Activated CD4-positive, alpha-beta T cell treated with anti-CD3 and anti-CD28 coated beads for 36 hours (primary cell): Measurements from ENCODE around the gene GABPB1. TPM values are rescaled to one million over a fixed set of nuclear protein-coding genes. Genes with fewer than 3 reads are reported as not detected.
"Not testable (repeated sequence)": the region's sequence is repeated elsewhere in the genome, so short reads cannot be mapped to it uniquely, and the experiment has no call there.

ENCODE experiments used
- ATAC-seq: fragments of 200-7000 bp; cut with Tn5 transposase; one replicate; pipeline ENCODE4 v1.10.0; 2021; ENCODE audit warnings: mild to moderate bottlenecking, moderate library complexity
- CTCF ChIA-PET: fragments of 350-600 bp; sonication (Branson Sonifier 250); formaldehyde crosslinking; loops from one replicate; lab custom pipeline; 2021; ENCODE audit warnings: antibody characterized with exemption; lab: Charles Lee
- POLR2A ChIA-PET: fragments of 350-600 bp; sonication (Branson Sonifier 250); formaldehyde crosslinking; loops from one replicate; lab custom pipeline; 2021; ENCODE audit warnings: antibody characterized with exemption, inconsistent platforms; lab: Charles Lee
- DNase-seq: peaks from one replicate; pipeline ENCODE4 v3.0.0-alpha.2; 2020
- H3K27ac Mint-ChIP-seq: one replicate; pipeline ENCODE4 v1.8.0; 2021; ENCODE audit warnings: mixed read lengths
- H3K27me3 Mint-ChIP-seq: one replicate; pipeline ENCODE4 v1.8.0; 2021; ENCODE audit warnings: mixed read lengths
- H3K36me3 Mint-ChIP-seq: one replicate; pipeline ENCODE4 v1.8.0; 2021; ENCODE audit warnings: low read depth, mixed read lengths
- H3K4me1 Mint-ChIP-seq: one replicate; pipeline ENCODE4 v1.8.0; 2021; ENCODE audit warnings: mixed read lengths
- H3K4me3 Mint-ChIP-seq: one replicate; pipeline ENCODE4 v1.8.0; 2021; ENCODE audit warnings: mild to moderate bottlenecking, moderate library complexity, mixed read lengths
- H3K9me3 Mint-ChIP-seq: one replicate; pipeline ENCODE4 v1.8.0; 2021; ENCODE audit warnings: low read depth, mixed read lengths
- intact Hi-C, 2 experiments: fragments of 100-400 bp; cut with DNase I in 1 of 2; cut with micrococcal nuclease in 1 of 2; formaldehyde crosslinking; loops; one replicate each; pipeline versions ENCODE4 v1.14.2 to v1.15.1; 2022 to 2024; cut with DNase I, micrococcal nuclease
- total RNA-seq, 2 experiments: library from RNA; stranded (reverse); gene quantifications; one replicate each; pipeline ENCODE4 v1.2.3, GENCODE V29; 2021

The GABPB1 gene
- total RNA-seq: 10 to 100 TPM; 46.3 to 53.4 TPM

DNA sequence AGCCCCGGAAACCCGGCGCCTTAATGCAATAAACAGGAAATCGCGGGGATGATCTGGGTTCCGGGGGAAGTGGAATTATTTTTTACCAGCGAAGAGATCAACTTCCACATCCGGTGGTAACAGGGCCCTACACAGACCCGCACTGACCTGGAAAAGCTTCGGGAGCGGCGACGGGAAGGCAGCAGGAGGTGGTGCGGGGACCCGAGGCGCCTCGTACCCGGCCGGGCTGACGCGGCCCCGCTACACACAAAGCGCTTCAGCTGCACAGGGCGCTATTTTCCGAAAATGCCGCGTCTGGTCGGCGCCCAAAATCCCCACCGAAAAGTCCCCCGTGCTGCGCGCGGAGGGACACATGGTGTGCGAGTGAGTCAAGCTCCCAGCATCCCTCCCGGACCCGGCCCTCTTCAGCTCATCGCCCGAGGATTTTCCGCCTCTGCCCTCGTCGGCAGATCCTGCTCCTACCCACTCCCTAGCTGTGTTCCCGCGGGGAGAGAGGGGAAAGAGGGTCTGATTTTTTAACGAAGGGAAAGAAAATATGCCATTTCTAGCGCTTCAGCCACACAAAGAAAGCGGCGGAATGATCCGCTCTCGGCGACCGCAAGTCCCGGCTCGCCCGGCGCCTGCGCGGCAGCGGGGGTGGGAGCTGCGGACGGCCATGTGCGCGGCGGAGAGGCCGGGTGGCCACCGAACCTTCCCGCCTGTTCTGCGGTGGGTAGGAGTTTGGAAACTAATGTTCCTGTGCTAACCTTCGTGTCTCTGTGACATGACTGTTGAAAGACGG, at the start of gene GABPB1:
TSS of gene GABPB1 (minus strand) at position 361 of the 781 bp plus-strand sequence. CDS start 45,400 bp downstream, outside the sequence.
- POLR2A ChIA-PET: interaction anchor here (0.5 to 1.5 kb wide), 11 partner anchors 8 to 1199 kb away, joined by 3 to 11 read pairs (median 4); partner anchors contain the start of genes COPS2, SLC27A2 and USP8

DNA sequence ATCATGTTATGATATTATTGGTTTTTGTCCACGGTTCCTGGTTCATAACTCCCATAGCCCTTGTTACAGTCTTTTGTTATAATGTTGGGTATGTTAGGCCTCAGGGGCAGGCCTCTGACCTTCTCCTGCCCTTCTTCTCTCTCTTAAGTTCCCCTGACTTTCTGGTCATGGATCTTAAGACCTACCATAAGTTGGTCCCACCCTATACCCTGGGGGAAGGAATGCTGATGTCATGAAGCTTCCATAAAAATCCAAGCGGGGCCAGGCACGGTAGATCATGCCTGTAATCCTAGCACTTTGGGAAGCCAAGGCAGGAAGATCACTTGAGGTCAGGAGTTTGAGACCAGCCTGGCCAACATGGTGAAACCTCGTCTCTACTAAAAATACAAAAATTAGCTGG, 36.6 kb upstream of the GABPB1 start:
- POLR2A ChIA-PET, H3K27ac Mint-ChIP-seq, CTCF ChIA-PET, H3K9me3 Mint-ChIP-seq, ATAC-seq, H3K4me3 Mint-ChIP-seq, H3K36me3 Mint-ChIP-seq, H3K27me3 Mint-ChIP-seq, DNase-seq, H3K4me1 Mint-ChIP-seq, intact Hi-C loops: not testable (repeated sequence)

More for the DNA sequence above, at the start of gene GABPB1:
- DNase-seq: peak; percentile 94
- H3K4me3 Mint-ChIP-seq: peak within 1 kb of the TSS; percentile 99
- intact Hi-C loops: loop anchor here (1.0 to 10.0 kb wide), 16 partner anchors 23 to 1662 kb away; partner anchors contain the start of genes TRPM7 (in 2 of the 2), USP8 (in 2 of the 2), AP4E1 (in 1 of the 2) and EID1 (in 1 of the 2)
- CTCF ChIA-PET: interaction anchor here (0.7 kb wide), 2 partner anchors 210 to 1393 kb away, joined by 3 read pairs; no protein-coding TSS in a partner anchor
- no peaks in the 10 kb centered on the region for H3K9me3 Mint-ChIP-seq
- ATAC-seq: peak; percentile 42
- peaks cover 67% of the 10 kb centered on the region for H3K36me3 Mint-ChIP-seq
- no peaks in the 10 kb centered on the region for H3K27me3 Mint-ChIP-seq
- peaks cover 44% of the 10 kb centered on the region for H3K4me1 Mint-ChIP-seq
- peak within 1 kb of the TSS; percentile 100 for H3K27ac Mint-ChIP-seq

DNA sequence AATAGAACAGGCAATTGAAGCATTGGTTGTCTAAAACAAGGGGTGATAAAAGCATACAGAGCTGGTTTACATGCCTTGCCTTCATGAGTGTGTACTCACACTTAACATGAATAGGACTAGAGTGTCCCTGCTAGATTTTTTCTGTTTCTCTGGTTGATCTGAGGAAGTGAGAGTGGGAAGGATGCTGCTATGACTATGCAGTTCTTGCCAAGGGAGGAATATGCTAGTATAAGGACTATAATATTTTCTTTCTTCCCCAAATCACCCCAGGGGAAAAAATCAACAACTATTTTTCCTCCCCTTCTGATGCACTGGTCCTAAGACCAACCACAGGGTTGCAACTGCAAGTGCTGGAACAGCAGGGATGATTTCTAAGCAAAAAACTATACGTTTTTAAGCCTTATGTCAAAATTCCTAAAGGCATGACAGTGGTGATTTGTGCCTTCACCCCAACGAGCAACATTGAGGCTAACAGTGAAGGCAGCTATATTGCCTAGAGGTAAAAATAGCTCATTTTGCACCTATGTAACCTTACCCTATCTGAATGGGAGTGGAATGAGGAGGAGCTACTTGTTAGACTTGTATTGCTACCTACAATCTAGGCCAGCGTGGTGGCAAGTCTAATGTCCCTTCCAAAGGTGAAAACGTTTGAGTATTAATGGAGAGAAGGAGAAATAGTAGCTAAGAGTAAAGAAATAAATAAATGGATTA, 35.7 kb upstream of the GABPB1 start:
- intact Hi-C loops: no loop called here
- Mint-ChIP-seq H3K27me3 (no peaks in the 10 kb centered on the region), H3K4me1 (no peaks in the 10 kb centered on the region), H3K36me3 (no peaks in the 10 kb centered on the region), H3K4me3 (no peak overlapping the region), H3K9me3 (no peaks in the 10 kb centered on the region), H3K27ac (no peak overlapping the region)
- ATAC-seq (no peak), DNase-seq (no peak)
- ChIA-PET POLR2A (no interaction called here), CTCF (no interaction called here)

DNA sequence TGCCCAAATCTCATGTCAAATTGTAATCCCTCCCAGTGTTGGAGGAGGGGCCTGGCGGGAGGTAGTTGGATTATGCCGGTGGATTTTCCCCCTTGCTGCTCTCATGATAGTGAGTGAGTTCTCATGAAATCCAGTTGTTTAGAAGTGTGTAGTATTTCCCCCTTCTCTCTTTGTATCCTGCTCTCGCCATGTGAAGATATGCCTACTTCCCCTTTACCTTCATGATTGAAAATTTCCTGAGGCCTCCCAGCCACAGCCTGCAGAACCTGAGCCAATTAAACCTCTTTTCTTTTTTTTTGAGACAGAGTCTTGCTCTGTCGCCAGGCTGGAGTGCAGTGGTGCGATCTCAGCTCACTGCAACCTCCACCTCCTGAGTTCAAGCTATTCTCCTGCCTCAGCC, 27.4 kb upstream of the GABPB1 start:
- H3K27me3 Mint-ChIP-seq, ATAC-seq, POLR2A ChIA-PET, H3K27ac Mint-ChIP-seq, H3K9me3 Mint-ChIP-seq, intact Hi-C loops, DNase-seq, CTCF ChIA-PET, H3K4me3 Mint-ChIP-seq, H3K36me3 Mint-ChIP-seq: not testable (repeated sequence)
- peaks cover 15% of the 10 kb centered on the region for H3K4me1 Mint-ChIP-seq

DNA sequence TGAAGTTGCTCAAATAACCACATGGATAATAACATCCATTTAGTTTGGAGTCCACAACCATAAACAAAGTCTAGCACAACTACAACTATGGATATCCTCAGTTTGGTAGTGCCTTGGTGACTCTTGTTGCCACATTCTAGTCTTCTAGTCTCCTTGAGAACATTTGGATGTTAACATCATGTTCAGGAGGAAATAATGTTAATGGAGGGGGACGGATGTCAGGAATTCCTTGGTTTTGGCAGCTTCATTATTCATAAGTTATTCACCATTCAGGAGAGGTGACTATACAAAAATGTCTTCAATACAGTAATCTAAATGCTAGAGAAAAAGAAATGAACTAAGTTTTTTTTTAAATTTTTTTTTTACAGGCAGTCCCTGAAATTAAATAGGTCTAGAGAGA, 26.4 kb upstream of the GABPB1 start:
- Mint-ChIP-seq H3K9me3 (no peaks in the 10 kb centered on the region), H3K27ac (no peak overlapping the region), H3K4me3 (no peak overlapping the region), H3K4me1 (peaks cover 19% of the 10 kb centered on the region), H3K36me3 (no peaks in the 10 kb centered on the region), H3K27me3 (no peaks in the 10 kb centered on the region)
- intact Hi-C loops: no loop called here
- ATAC-seq: no peak
- CTCF ChIA-PET: no interaction called here
- DNase-seq: no peak
- POLR2A ChIA-PET: no interaction called here

DNA sequence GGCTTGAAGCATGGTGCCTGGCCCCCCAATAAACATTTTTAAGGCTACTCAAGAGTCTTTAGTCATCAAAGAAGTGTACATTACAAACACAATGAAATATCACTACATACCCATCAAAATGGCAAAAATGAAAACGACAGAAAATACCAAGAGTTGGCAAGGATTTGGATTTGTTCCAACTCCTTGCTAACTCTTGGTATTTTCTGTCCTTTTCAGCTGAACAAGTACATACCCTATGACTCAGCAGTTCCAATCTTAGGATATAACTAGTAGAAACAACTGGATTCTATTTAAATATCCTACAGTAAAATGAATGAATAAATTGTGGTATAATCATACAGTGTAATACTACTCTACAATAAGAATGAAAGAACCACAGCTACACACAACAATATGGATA, 25.1 kb upstream of the GABPB1 start:
- ChIA-PET POLR2A (no interaction called here), CTCF (interaction anchor here (0.6 kb wide), 1 partner anchor 42 kb away, joined by 5 read pairs; no protein-coding TSS in a partner anchor)
- Mint-ChIP-seq H3K4me1 (peaks cover 19% of the 10 kb centered on the region), H3K9me3 (no peaks in the 10 kb centered on the region), H3K27me3 (no peaks in the 10 kb centered on the region), H3K36me3 (no peaks in the 10 kb centered on the region), H3K4me3 (no peak overlapping the region), H3K27ac (no peak overlapping the region)
- intact Hi-C loops: no loop called here
- ATAC-seq (no peak), DNase-seq (no peak)

DNA sequence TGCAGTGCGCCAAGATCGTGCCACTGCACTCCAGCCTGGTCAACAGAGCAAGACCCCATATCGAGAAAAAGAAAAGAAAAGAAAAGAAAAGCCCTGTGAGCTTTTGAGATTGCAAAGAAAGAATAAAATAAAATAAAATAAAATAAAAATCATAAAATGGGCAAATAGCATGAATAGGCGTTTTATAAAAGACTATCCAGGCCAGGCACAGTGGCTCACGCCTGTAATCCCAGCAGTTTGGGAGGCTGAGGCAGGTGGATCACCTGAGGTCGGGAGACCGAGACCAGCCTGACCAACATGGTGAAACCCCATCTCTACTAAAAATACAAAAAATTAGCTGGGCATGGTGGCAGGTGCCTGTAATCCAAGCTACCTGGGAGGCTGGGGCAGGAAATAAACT, 24.4 kb upstream of the GABPB1 start:
- intact Hi-C loops: not testable (repeated sequence)

DNA sequence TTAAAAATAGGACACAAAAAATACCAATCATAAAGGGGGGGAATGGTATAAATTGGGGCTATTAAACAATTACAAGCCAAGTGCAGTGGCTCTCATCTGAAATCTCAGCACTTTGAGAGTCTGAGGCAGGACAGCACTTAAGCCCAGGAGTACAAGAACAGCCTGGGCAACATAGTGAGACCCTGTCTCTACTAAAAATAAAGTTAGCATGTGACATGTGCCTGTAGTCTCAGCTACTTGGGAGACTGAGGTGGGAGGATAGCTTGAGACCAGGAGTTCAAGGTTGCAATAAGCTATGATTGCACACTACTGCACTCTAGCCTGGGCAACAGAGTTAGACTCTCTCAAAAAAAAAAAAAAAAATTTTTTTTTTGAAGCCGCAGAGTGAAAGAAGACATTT, 23.8 kb upstream of the GABPB1 start:
- Mint-ChIP-seq H3K9me3 (no peaks in the 10 kb centered on the region), H3K27me3 (no peaks in the 10 kb centered on the region), H3K4me1 (peaks cover 19% of the 10 kb centered on the region), H3K27ac (peak overlapping the region; percentile 77), H3K36me3 (no peaks in the 10 kb centered on the region), H3K4me3 (no peak overlapping the region)
- DNase-seq (no peak), ATAC-seq (no peak)
- intact Hi-C loops: loop anchor here (1.0 kb wide), 4 partner anchors 23 to 243 kb away; partner anchors contain the start of genes USP8 (in 2 of the 2) and GABPB1 (in 1 of the 2)
- ChIA-PET CTCF (interaction anchor here (0.6 kb wide), 1 partner anchor 349 kb away, joined by 3 read pairs; no protein-coding TSS in a partner anchor), POLR2A (interaction anchor here (1.4 to 1.9 kb wide), 2 partner anchors 24 to 25 kb away, joined by 7 to 8 read pairs; partner anchors contain the start of gene GABPB1)

More for the DNA sequence above, 24.4 kb upstream of the GABPB1 start:
- H3K36me3 Mint-ChIP-seq, ATAC-seq, H3K9me3 Mint-ChIP-seq, H3K4me3 Mint-ChIP-seq, H3K27me3 Mint-ChIP-seq, H3K27ac Mint-ChIP-seq, DNase-seq: not testable (repeated sequence)
- ChIA-PET CTCF (interaction anchor here (0.6 kb wide), 2 partner anchors 42 to 348 kb away, joined by 3 to 5 read pairs; no protein-coding TSS in a partner anchor), POLR2A (interaction anchor here (1.9 kb wide), 1 partner anchor 24 kb away, joined by 8 read pairs; the partner anchor contains the start of gene GABPB1)
- peaks cover 19% of the 10 kb centered on the region for H3K4me1 Mint-ChIP-seq

DNA sequence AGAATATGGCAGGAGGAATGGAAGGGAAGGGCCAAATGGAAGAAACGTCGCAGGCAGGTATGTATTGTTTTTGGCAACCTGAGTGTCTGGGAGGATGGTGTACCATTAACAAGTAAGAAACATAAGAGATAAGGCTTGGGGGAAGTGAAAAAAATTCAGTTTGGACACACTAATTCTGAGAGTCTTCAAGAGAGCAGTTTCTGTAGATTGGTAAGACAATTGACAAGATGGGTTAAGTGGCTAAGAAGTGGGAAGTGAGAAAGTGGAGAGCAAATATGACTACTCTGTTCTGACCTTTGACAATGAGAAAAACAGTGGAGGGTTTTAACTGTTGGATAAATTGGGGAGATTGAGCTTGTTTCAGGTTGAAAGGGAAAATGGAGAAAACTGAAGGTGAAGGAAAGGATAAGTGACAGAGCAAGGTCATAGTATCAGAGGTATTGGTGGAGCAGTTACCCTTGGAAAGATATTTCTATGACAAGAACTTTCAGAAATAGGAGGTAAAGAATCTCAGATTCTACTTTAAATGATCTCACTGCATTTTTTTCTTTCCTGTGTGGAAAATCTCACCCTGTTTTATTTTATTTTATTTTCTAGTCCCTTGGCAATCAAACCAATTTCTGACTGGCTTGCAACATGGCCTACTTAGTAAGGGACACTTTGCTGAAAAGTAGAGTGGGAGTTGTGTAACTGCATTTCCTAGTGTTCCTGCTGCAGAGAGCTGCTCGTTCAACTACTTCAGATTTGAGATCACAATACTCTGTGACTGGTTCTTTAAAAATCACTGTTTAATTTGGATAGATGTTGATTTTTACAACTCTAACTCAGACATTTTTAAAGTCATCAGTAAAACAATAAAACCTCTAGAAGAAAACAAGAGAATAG, 23.1 kb upstream of the GABPB1 start:
- intact Hi-C loops: loop anchor here (1.0 kb wide), 4 partner anchors 23 to 243 kb away; partner anchors contain the start of genes USP8 (in 2 of the 2) and GABPB1 (in 1 of the 2)
- Mint-ChIP-seq H3K4me1 (peaks cover 19% of the 10 kb centered on the region), H3K36me3 (no peaks in the 10 kb centered on the region), H3K4me3 (no peak overlapping the region), H3K9me3 (no peaks in the 10 kb centered on the region), H3K27ac (peak overlapping the region; percentile 77), H3K27me3 (no peaks in the 10 kb centered on the region)
- POLR2A ChIA-PET: interaction anchor here (0.5 to 1.9 kb wide), 6 partner anchors 17 to 673 kb away, joined by 3 to 8 read pairs (median 4); partner anchors contain the start of gene GABPB1
- ATAC-seq (peak; percentile 96), DNase-seq (no peak)
- CTCF ChIA-PET: interaction anchor here (0.8 to 1.5 kb wide), 2 partner anchors 22 to 43 kb away, joined by 3 to 5 read pairs; no protein-coding TSS in a partner anchor

DNA sequence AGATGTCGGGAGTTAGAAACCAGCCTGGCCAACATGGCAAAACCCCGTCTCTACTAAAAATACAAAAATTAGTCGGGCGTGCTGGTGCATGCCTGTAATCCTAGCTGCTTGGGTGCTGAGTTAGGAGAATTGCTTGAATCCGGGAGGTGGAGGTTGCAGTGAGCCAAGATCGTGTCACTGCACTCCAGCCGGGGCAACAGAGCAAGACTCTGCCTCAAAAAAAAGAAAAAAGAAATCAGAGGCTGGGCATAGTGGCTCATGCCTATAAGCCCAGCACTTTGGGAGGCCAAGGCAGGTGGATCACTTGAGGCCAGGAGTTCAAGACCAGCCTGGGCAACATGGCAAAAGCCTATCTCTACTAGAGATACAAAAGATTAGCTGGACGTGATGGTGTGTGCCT, 14.6 kb upstream of the GABPB1 start:
- CTCF ChIA-PET, H3K27ac Mint-ChIP-seq: not testable (repeated sequence)

More for the DNA sequence above, 14.6 kb upstream of the GABPB1 start:
- H3K4me1 Mint-ChIP-seq, intact Hi-C loops, H3K4me3 Mint-ChIP-seq, ATAC-seq, DNase-seq, POLR2A ChIA-PET, H3K9me3 Mint-ChIP-seq, H3K27me3 Mint-ChIP-seq, H3K36me3 Mint-ChIP-seq: not testable (repeated sequence)
